Peyer's patch (tissue), 4 donors: Measurements from ENCODE around the gene ZNRF1.

Experiments used
- POLR2A ChIP-seq, 2 donors: fragments of 450-650 bp; IDR thresholded peaks; one replicate each; pipeline ENCODE4 v1.5.1; 2017; ENCODE audit warnings: antibody characterized with exemption in 2 of 2, mild to moderate bottlenecking in 2 of 2, moderate library complexity in 2 of 2
- TF ChIP-seq, protein P1 (sequence below), 6 experiments: fragments of 450-650 bp in 4 of 6; fragments of 200-600 bp in 2 of 6; sonication (generic) in 1 of 6; IDR thresholded peaks; one replicate each; pipeline ENCODE4 v1.5.1; 2017 to 2019; ENCODE audit warnings: antibody characterized with exemption in 6 of 6, mild to moderate bottlenecking in 3 of 6, moderate library complexity in 1 of 6

DNA sequence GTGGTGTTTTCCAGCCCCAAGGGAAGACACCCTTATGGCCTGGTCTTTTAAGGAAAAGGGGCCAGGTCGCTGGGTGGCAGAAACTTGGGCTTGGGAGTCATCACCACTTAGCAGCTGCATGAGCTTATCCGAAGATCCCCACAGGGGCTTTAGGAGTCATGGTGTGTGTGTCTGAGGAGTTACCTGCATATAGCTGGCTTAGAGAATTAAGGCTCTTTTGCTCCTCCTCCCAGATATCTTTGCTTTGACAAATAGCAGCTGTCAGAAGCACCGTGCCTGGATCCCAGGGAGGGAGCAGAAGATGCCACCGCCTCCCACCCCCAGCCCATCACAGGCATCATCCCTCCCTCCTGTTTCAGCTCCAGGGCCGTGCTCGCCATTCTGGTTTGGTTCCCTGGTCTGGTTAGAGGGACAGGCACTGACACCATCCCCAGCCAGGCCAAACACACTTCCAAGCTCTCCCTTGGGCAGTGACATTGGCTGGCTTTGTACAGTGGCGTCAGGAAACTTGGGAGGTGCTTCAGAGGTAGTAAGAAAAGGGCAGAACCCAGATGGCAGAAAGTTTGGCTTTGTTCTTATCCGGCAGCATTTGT lies 100.3 kb downstream of the ZNRF1 start:
- TF ChIP-seq, protein P1, sequence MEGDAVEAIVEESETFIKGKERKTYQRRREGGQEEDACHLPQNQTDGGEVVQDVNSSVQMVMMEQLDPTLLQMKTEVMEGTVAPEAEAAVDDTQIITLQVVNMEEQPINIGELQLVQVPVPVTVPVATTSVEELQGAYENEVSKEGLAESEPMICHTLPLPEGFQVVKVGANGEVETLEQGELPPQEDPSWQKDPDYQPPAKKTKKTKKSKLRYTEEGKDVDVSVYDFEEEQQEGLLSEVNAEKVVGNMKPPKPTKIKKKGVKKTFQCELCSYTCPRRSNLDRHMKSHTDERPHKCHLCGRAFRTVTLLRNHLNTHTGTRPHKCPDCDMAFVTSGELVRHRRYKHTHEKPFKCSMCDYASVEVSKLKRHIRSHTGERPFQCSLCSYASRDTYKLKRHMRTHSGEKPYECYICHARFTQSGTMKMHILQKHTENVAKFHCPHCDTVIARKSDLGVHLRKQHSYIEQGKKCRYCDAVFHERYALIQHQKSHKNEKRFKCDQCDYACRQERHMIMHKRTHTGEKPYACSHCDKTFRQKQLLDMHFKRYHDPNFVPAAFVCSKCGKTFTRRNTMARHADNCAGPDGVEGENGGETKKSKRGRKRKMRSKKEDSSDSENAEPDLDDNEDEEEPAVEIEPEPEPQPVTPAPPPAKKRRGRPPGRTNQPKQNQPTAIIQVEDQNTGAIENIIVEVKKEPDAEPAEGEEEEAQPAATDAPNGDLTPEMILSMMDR (IDR thresholded peaks at IDR 0.05) = no peak
- no peak for TF ChIP-seq POLR2A (IDR thresholded peaks at IDR 0.05)
